GM18505 (cell line): Measurements from ENCODE around the gene EXOC4.
"Not testable (repeated sequence)": the region's sequence is repeated elsewhere in the genome, so short reads cannot be mapped to it uniquely, and the experiment has no call there.

Source experiments
- ATAC-seq: cut with Tn5 transposase; IDR thresholded peaks from one replicate; pipeline ENCODE4 v1.9.1; 2021; ENCODE audit not compliant: unreplicated experiment
- POLR2A ChIP-seq: IDR thresholded peaks from 4 replicates; pipeline ENCODE4 v1.6.1; 2011; ENCODE audit warnings: borderline replicate concordance; ENCODE audit not compliant: insufficient read depth, insufficient read length; ENCODE audit errors: extremely low read depth

The EXOC4 gene

GRCh38 chr7:133252858-133253518 lies at the start of gene EXOC4:
Gene EXOC4, plus strand, starts transcription at chr7:133253078.
- peak; percentile 82 for TF ChIP-seq POLR2A
- peak; percentile 94 for ATAC-seq

DNA sequence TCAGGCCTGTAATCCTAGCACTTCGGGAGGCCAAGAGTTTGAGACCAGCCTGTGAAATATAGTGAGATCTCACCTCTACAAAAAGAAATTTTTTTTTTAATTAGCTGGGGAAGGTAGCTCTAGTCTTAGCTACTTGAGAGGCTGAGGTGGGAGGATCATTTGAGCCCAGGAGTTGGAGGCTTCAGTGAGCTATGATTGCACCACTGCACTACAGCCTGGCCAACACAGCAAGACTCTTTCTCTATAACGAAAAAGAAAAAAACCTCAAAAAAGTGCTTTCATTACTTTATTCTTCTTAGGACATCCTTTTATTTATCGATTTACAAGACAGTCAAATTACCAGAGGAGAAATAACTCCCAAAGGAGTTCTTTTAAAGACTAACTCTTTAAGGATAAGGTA lies 49.4 kb upstream of the EXOC4 start:
- no peak for ATAC-seq

DNA sequence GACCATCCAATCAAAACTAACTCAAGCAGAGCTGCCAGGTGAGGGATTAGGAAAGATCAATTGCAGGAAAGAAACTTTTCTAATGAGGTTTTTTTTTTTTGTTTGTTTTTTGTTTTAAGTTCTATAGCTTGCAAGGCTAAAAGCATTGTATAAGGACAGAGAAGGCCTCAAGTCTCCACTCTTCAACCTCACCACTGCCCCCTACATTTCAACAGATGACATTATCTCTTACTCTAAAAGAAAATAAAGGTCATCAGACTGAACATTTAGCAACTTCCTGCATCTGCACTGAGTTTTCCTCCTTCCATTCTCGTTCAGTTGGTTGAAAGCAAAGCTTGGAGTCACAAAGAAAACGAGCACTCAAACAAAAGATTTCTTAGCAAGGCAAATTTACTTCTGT lies 45.2 kb upstream of the EXOC4 start:
- ATAC-seq: no peak
- no peak for TF ChIP-seq POLR2A

More for the DNA sequence above, 49.4 kb upstream of the EXOC4 start:
- no peak for TF ChIP-seq POLR2A

- not testable (repeated sequence) for ATAC-seq
Observed at GRCh38 chr7:133210817-133211216, 42.1 kb upstream of the EXOC4 start.

GRCh38 chr7:133213772-133214171 lies 39.1 kb upstream of the EXOC4 start:
- not testable (repeated sequence) for ATAC-seq

GRCh38 chr7:133217773-133218172 lies 35.1 kb upstream of the EXOC4 start:
- ATAC-seq: no peak
- no peak for TF ChIP-seq POLR2A

DNA sequence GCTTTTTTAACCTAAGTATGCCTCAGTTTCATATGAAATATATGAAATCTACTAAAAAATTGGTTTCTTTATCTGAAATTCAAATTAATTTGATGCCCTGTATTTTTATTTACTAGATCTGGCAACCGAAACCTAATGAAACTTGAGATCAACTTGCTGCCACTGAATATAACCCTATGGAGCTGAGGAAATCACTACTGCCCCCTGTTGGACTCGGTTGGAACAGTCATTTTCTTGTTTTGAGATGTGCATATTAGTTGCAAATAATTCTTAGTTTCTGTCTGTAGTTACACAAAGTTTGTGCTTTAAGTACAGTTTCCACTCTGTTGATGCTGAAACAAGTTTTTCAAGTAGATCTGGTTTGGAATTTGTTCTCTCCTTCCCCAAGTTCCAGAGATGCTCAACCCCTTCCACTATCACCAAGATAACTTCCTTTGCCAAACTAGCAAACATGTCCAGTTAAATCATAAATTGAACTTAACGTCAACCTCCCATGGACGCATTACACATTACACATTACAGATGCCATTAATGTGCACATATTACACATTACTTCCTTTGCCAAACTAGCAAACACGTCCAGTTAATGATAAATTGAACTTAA lies 22.2 kb upstream of the EXOC4 start:
- TF ChIP-seq POLR2A: no peak
- no peak for ATAC-seq

DNA sequence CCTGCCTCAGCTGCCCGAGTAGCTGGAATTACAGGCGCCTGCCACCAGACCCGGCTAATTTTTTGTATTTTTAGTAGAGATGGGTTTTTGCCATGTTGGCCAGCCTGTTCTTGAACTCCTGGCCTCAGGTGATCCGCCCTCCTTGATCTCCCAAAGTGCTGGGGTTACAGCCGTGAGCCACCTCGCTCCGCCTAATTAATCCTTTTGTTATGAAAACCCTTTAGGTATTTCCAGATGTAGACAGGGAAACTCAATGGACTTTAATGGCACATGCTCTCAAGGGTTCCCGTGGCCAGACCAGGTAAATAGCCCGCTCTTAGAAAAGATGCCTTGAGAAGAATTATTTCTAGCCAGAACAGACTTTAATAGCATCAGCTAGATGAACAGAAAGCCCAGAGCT lies 19.7 kb upstream of the EXOC4 start:
- ATAC-seq: no peak
- TF ChIP-seq POLR2A: no peak

DNA sequence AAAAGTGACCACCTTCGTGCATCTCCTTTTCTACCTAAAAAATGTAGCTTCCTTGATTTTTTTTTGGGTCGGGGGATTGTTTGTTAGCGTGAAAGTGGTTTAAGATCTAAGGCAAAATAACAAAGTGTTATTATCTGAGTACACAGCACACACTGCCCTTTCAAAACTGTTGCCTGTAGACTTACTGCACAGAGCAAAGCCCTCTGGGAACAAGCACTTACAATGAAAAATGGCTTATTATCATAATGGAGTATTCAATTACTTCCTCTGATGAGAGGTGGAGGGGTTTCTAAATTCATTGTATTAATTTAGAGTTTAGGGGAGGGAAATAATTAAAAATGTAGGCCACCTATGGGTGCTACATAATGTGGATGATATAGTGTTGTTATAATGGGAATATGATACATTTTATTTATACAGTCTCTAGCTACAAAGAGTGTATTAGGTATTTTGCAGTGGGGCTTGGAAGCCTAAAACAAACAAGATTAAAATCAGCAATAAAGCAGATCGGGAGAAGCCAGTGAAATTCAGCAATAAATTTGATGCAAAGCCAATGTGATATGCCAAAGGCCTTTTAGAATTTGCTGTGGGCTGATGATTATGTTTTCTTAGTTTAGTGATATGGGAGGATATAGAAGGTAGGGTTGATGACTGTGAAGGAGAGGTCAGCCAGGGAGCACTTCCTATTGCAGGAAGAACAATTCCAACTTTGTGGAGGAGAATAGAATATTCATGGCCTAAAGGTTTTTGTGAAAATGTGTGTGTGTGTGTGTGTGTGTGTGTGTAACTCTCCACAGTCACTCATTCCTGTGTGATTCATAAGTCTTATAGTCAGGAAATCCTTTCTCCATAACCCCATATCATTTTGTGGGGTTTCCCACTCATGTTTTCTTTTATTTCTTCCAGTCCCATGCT lies 17.7 kb upstream of the EXOC4 start:
- no peak for TF ChIP-seq POLR2A
- ATAC-seq: no peak

DNA sequence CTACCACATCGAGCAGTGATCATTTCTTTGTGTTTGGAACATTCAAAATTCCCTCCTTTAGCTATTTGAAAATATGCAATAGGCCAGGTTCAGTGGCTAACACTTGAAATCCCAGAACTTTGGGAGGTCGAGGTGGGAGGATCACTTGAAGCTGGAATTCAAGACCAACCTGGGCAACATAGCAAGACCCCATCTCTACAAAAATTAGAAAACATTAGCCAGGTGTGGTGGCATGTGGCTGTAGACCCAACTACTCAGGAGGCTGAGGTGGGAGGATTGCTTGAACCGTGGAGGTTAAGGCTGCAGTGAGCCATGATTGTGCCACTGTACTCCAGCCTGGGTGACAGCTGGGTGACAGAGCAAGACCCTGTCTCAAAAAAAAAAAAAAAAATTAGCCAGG lies 15.3 kb upstream of the EXOC4 start:
- ATAC-seq: no peak
- TF ChIP-seq POLR2A: no peak

- TF ChIP-seq POLR2A: no peak
- ATAC-seq: no peak
Observed at GRCh38 chr7:133240302-133240701, 12.6 kb upstream of the EXOC4 start.

DNA sequence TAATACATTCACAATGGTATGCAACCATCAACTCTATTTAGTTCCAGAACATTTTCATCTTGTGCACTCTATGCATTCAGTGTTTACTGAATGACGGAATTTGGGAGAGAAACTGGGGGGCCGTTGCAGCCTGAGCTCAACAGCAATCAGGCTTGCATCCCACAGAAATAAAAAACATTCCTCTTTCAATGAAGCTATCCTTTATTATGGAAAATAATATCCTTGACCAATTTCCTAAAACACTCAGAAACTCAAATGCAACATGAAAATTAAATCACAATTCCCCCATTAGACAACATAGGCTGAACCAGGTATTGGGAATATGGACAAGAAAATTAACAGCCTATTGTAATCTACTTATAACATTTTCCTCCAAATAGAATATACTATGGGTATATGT lies 6.3 kb upstream of the EXOC4 start:
- no peak for TF ChIP-seq POLR2A
- ATAC-seq: no peak

- TF ChIP-seq POLR2A: no peak
- no peak for ATAC-seq
Observed at GRCh38 chr7:133248901-133249300, 4.0 kb upstream of the EXOC4 start.

DNA sequence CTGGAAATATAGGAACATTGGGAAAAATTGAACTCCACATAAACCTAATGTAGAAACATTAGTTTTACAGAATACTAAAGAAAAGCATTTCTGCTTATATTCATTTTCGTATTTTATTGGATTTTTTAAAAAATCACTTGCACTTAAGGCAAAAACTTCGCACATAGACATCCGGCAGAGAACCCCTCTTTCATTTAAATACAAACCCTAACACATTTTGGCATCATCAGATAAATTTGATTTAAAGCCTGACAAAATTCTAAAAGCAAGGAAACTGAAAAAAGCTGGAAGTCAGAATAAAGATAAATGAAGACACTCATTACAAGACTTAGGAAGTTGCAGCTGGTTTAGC lies 396 bp upstream of the EXOC4 start:
- ATAC-seq: no peak
- TF ChIP-seq POLR2A: no peak
